AG08396 (cell line): ENCODE results near the gene TGFBR1.

Experiments used
- DNase-seq: peaks from one replicate; pipeline ENCODE4 v3.0.0; 2012; ENCODE audit warnings: low spot score, mixed read lengths

TGFBR1 gene

DNA sequence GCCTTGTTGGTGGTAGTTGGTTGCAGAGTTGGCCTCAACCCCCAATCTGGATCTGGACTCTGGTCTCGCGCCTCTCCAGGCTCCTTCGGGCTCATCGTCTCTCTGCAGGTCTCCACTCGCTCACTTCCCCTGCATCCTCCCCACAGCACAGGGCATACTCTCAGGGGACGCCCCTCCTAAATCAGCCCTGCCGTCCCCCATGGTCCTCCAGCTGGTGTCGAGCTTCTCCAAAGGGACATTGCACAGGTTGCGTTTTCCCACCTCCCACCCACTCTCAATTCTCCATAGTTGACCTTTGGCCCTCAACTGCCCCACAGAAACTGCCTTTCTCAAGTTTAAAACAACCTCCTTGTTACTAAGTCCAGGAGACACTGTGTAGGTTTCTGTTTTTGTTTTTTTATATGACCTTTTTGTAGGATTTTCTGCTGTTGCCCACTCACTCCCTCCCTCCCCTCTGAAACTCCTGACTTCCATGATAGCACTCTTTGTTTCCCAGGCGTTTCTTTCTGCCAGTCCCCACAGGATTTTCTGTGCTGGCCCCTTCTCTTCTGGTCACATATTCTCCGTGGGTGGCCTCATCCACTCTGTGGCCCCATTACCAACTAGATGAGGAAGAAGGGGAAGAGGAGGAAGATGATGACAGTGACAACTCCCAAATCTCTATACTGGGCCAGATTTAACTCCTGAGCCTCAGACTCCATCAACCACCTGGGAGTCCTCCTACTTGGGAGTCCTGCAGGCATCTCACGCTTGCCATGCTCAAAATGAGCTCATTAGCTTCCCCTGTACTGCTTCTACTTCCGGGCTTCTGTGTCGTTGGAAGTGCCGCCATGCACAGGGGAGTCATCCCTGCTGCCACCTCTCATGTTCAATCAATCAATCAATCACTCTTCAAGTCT is 66.6 kb downstream of the TGFBR1 start:
- DNase-seq: no peak

- DNase-seq: no peak
Measured at GRCh38 chr9:99172124-99173091, 67.5 kb downstream of the TGFBR1 start.

GRCh38 chr9:99173570-99174504 is 68.9 kb downstream of the TGFBR1 start:
- DNase-seq: no peak

DNA sequence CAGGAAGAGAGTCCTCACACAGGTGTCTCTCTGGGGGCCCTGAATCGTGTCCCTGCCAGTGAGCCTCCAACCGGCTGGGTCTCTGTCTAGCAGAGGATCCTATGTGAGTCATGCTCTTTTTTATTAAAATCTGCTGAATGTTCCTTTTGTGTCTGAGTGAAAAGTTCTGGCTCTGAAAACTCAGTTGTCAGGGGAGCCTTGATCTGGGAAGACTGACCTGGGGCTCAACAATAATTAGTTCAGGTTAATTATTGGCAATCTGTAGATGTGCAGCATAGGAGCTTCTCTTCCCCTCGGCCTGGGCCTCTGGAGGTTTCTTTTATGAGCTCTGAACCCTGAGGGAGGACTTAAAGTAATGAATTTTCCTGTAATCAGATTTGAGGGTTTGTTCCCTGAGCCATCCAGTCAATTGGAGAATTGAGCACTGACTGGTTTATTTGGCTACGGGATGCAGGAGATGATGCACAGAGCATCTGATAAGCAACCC is 71.7 kb downstream of the TGFBR1 start:
- no peak for DNase-seq

DNA sequence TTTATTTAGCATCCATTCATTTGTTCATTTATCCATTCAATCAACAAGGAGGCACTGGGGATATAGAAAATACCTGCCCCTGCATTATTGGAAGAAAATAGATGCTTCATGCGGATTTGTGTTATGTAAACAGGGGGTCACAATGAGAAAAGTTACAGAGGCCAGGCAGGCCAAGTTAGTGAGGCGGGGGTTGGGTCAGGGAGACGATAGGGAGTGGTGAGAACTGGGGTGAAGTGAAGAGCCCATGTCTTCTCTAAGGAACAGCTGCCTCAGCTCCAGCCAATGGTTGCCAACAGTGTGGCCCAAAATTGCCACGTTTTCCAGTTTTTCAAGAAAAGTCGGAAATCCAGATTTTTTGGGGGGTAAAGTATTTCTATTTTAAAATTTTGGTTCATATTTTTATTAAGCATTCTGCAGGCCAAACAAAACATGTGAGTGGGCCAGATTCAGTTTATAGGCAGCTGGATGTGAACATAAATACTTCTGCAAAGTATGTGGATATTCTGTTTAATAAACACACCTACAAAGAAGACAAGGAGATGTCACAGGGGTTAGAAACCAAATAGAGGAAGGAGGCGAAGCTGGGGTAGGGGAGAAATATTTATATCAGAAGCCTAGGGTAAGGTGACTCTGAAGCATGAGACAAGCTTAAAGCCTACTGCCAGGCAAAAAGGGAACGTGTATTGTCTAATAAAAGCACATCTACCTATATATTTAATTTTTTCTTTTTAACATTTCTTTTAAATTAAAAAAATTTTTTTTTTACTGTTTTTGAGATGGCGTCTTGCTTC is 72.9 kb downstream of the TGFBR1 start:
- no peak for DNase-seq

DNA sequence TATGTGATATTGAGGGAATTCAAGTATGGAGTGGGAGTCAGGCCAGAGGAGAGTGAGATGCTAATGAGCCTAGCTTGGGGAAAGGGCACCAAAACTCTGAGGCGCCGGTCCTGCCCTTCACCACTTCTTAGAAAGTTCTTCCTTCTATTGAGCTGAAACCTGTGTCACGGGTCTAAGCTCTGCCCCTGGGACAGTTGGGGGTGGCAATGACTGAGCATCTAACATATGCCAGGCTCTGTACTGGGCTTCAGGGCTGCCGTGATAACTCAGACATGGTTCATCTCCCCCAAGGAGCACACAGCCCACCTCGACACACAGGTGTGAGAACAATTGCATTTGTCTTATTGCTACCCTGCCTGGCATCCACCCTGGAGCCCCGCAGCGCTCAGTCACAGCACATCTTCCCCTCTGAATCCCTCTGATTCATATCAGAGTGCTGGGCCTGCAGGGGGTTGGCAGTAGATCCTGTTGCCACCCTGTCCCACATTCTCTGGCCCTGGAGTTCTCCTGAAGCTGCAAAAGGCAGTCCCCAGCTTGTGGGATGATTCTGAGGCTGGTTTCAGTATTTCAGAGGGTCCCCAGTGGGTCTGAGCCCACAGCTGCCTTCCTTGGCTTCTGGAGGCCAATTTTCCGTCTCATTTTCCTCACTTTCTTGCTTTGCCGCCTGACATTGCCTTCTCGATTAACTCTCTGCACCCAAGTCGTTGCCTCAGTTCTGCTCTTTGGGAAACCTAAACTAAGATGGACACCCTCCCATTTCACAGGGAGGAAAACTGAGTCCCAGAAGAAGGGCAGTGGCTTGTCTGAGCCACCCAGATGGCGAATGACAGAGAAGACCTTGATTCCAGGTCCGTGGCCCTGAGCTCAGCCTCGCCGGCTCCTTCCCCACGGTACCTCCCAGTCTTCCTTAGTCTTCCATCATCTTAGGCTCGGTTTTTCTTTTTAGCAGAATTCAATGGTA is 74.3 kb downstream of the TGFBR1 start:
- no peak for DNase-seq

GRCh38 chr9:99180199-99180598 is 75.3 kb downstream of the TGFBR1 start:
- DNase-seq: no peak

DNA sequence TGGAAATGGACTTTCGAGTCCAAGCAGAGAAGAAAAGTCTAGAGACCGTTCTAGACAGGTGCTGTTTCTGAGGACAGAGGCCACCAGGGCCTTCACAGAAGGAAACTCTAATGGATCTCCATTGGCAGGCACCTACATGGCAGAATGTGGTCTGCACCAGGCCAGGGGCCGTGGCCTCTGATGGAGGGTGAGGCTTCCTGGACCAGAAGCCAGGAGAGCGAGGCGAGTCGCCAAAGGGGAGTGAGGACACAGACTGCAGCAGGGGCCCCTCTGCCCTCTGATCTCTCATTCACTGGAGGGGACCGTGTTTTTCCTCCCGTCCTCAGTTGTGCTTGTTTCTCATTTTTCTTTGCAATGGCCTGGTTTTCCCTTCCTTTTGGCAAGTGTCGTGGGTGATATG is 75.7 kb downstream of the TGFBR1 start:
- no peak for DNase-seq

DNA sequence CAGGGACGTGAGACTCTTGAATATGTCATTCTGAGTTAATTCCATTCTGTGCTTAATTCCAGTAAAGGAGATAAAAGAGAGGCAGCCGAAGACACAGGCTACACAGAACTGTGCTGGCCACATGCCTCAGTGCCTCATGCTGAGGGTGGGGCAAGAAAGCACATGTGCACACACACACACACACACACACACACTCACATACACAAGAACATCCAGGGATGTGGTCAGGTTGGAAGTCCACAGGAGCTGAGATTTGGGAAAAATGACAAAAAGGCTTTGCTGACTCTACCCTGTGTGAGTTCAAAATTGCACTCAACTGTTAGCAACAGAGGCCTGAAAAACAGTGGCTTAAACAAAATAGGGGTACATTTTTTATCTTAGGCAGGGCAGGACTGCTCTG is 76.3 kb downstream of the TGFBR1 start:
- no peak for DNase-seq

DNA sequence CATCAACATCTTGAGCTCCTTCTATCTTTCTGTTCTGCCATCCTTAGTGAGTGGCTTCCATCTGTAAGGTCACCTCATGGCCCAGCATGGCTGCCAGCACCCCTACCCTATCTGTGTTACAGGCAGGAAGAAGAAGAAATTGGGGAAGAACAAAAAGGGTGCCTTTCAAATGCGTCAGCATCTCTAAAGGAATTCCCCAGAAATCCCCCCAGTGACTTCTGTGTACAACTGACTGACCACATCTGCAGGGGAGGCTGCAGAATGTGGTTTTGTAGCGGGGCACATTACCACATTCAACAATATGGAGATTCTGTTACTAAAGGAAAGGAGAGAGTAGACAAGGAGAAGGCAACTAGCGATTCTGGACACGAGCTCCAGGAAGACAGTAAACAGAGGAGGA is 76.7 kb downstream of the TGFBR1 start:
- DNase-seq: no peak

DNA sequence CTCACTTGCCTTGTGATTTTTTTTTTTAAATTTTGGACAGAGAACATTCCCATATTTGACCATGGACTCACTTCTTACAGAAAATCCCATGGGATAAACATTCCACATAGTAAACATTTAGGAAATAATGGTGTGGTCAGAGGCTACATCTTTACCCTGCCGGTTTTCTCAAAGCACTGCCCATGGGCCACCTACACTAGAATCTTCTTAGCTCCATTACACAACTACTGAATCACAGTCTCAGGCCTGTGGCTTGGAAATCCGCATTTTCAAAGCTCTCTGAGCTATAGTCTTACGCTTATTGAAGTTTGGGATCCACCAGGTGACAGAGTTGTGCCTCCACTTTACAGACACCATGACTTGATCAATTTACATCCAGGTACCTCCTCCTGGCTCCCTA is 77.4 kb downstream of the TGFBR1 start:
- DNase-seq: no peak

- no peak for DNase-seq
Measured at GRCh38 chr9:99183616-99184015, 78.7 kb downstream of the TGFBR1 start.

DNA sequence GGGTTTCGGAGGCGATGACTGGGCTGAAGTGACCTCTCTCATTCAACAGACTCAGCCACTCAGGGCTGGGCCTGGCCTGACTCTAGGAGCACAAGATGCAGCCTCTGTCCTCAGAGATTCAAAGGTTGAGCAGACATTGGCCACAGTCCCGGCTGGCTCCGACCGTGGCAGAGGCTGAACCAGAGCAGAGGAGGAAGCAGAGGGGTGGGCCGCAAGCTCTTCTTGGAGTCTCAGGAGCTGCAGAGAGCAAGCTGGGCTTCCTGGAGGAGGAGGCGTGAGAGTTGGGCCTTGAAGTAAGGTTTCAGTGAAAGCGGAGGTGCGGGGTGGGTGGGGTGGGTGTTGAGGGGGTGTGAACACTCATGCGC is 79.2 kb downstream of the TGFBR1 start:
- no peak for DNase-seq

GRCh38 chr9:99184475-99185347 is 79.8 kb downstream of the TGFBR1 start:
- DNase-seq: peak; percentile 76

- no peak for DNase-seq
Measured at GRCh38 chr9:99185348-99185632, 80.4 kb downstream of the TGFBR1 start.

DNA sequence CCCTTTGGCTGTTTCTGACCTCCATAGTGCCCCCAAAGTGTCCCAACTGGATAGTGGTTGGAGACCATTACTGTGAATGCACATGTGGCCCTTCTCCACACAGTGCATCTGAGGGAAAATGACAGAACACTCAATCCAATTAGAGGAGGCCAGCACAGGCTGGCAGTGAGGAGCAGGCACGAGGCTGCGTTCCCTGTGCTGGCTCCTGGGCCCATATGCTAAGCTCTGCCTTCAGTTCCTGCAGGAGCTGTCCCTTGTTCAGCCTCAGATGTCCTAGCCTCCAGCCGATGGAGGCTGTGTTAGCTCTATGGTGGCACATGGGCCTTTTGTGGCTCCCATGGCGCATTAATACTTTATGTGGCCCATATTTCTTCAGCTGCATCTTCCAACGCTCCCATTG is 81.0 kb downstream of the TGFBR1 start:
- no peak for DNase-seq

GRCh38 chr9:99187311-99187710 is 82.4 kb downstream of the TGFBR1 start:
- DNase-seq: no peak

DNA sequence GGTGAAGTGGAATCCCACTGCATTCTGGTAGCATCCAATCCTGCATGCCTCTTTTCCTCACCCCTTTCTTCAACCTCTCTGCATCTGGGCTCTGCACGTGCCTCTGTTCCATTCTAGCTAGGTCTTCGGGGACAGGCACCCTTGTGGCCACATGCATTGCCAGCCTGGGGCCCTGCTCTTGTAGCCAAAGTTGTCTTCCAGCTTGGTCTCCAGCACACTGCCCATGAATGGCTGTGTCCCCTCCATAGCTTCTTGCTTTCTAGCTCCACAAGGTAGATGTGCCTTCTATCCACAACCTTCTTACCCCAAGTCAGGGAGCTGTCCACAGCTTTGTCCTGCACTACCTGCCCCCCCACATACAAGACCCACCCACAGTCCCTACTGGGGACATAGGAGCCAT is 84.3 kb downstream of the TGFBR1 start:
- DNase-seq: no peak
